Measurements from ENCODE around the gene COL4A2. TPM values are rescaled to one million over a fixed set of nuclear protein-coding genes. Genes with fewer than 3 reads are reported as not detected.

The COL4A2 gene
- total RNA-seq, 1 donor from 2014 or later, result 120 TPM

GRCh38 chr13:110290826-110291225 lies 16.3 kb upstream of the COL4A2 start:
- no peaks in the 10 kb centered on the region for H3K27me3 Mint-ChIP-seq
- TF ChIP-seq, protein P1, sequence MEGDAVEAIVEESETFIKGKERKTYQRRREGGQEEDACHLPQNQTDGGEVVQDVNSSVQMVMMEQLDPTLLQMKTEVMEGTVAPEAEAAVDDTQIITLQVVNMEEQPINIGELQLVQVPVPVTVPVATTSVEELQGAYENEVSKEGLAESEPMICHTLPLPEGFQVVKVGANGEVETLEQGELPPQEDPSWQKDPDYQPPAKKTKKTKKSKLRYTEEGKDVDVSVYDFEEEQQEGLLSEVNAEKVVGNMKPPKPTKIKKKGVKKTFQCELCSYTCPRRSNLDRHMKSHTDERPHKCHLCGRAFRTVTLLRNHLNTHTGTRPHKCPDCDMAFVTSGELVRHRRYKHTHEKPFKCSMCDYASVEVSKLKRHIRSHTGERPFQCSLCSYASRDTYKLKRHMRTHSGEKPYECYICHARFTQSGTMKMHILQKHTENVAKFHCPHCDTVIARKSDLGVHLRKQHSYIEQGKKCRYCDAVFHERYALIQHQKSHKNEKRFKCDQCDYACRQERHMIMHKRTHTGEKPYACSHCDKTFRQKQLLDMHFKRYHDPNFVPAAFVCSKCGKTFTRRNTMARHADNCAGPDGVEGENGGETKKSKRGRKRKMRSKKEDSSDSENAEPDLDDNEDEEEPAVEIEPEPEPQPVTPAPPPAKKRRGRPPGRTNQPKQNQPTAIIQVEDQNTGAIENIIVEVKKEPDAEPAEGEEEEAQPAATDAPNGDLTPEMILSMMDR (IDR thresholded peaks at IDR 0.05; ENCODE audit: unreplicated experiment), result no peak
- H3K4me3 Mint-ChIP-seq (ENCODE audit: low read depth), result no peak overlapping the region
- H3K27ac Mint-ChIP-seq, result no peak overlapping the region
- H3K36me3 Mint-ChIP-seq (ENCODE audit: insufficient read depth), result peaks cover 4% of the 10 kb centered on the region
- peaks cover 3% of the 10 kb centered on the region for H3K9me3 Mint-ChIP-seq (ENCODE audit: low read depth)
- H3K4me1 Mint-ChIP-seq (ENCODE audit: low read depth), result no peaks in the 10 kb centered on the region
- no peak for DNase-seq (ENCODE audit: low spot score, unreplicated experiment)

- Mint-ChIP-seq H3K27me3 (no peaks in the 10 kb centered on the region), H3K27ac (no peak overlapping the region), H3K4me1 (ENCODE audit: low read depth) (no peaks in the 10 kb centered on the region), H3K4me3 (ENCODE audit: low read depth) (no peak overlapping the region), H3K9me3 (ENCODE audit: low read depth) (peaks cover 3% of the 10 kb centered on the region), H3K36me3 (ENCODE audit: insufficient read depth) (peaks cover 4% of the 10 kb centered on the region)
- no peak for DNase-seq (ENCODE audit: low spot score, unreplicated experiment)
- TF ChIP-seq, protein P1 (IDR thresholded peaks at IDR 0.05; ENCODE audit: unreplicated experiment), result no peak
These were observed 15.8 kb upstream of the COL4A2 start for GRCh38 chr13:110291286-110291685.

DNA sequence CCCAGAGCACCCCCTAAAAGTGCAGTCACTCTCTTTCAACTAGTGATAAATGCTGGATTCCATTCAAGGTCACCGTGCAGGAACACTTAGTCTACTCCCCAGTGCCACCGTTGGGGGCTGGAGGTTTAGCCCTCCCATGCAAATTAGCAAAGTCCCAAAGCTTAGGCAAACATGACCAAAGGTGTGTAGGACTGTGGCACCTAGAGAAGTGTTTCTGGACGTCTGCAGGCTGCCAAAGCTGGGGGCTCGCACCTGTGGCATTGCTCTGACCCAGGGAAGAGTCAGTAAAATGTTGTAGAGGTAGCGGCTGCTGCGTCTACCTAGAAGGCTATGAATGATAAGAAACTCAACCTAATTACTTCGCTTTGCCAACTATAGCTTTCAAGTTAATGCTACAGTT lies 14.0 kb upstream of the COL4A2 start:
- no peak for DNase-seq (ENCODE audit: low spot score, unreplicated experiment)
- no peak overlapping the region for H3K27ac Mint-ChIP-seq
- H3K4me3 Mint-ChIP-seq (ENCODE audit: low read depth), result no peak overlapping the region
- TF ChIP-seq, protein P1 (IDR thresholded peaks at IDR 0.05; ENCODE audit: unreplicated experiment), result no peak
- peaks cover 4% of the 10 kb centered on the region for H3K36me3 Mint-ChIP-seq (ENCODE audit: insufficient read depth)
- peaks cover 2% of the 10 kb centered on the region for H3K4me1 Mint-ChIP-seq (ENCODE audit: low read depth)
- H3K9me3 Mint-ChIP-seq (ENCODE audit: low read depth), result peaks cover 3% of the 10 kb centered on the region
- H3K27me3 Mint-ChIP-seq, result peaks cover 3% of the 10 kb centered on the region

DNA sequence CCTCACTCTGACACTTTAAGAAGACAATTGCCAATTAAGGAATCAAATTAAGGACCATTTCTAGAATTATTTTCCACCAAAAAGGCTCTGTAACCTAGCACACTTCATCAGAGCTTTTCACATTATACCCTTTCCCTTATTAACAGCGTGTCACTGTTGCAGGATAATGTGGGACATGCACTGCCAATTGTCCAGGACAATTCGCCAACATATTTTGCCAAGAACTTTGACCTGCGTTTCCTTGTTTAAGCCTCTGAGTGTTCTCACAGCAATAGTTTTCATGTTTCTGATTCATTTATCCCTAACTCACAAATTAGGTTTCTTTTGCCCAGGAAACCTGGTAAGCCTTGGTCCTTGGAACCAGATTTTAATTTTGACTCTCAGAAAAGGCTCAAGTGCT lies 13.4 kb upstream of the COL4A2 start:
- no peak overlapping the region for H3K4me3 Mint-ChIP-seq (ENCODE audit: low read depth)
- peaks cover 8% of the 10 kb centered on the region for H3K27me3 Mint-ChIP-seq
- peaks cover 4% of the 10 kb centered on the region for H3K36me3 Mint-ChIP-seq (ENCODE audit: insufficient read depth)
- H3K9me3 Mint-ChIP-seq (ENCODE audit: low read depth), result peaks cover 3% of the 10 kb centered on the region
- no peak for DNase-seq (ENCODE audit: low spot score, unreplicated experiment)
- no peak overlapping the region for H3K27ac Mint-ChIP-seq
- TF ChIP-seq, protein P1 (IDR thresholded peaks at IDR 0.05; ENCODE audit: unreplicated experiment), result no peak
- H3K4me1 Mint-ChIP-seq (ENCODE audit: low read depth), result peaks cover 4% of the 10 kb centered on the region

DNA sequence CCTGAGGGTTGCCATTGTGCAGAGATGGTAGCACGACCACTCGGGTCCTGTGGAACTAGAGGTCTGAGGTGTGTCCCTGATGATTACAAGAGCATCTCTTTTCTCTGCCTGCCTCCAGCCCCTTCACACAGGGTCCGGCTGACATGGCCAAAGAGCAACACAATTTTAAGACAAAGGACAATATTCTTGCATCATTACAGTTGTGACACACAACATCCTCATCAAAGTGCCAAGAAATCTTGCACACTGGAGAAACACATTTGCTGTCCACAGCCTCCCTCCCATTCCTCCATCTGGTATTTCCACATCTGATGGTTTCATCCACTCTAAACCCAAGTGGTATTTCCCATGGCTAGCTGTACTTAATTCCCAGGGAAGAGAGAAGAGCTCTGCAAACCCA lies 12.9 kb upstream of the COL4A2 start:
- H3K36me3 Mint-ChIP-seq (ENCODE audit: insufficient read depth), result peaks cover 4% of the 10 kb centered on the region
- H3K9me3 Mint-ChIP-seq (ENCODE audit: low read depth), result peaks cover 3% of the 10 kb centered on the region
- peaks cover 12% of the 10 kb centered on the region for H3K27me3 Mint-ChIP-seq
- no peak overlapping the region for H3K27ac Mint-ChIP-seq
- no peak for DNase-seq (ENCODE audit: low spot score, unreplicated experiment)
- no peak overlapping the region for H3K4me3 Mint-ChIP-seq (ENCODE audit: low read depth)
- TF ChIP-seq, protein P1 (IDR thresholded peaks at IDR 0.05; ENCODE audit: unreplicated experiment), result no peak
- peaks cover 6% of the 10 kb centered on the region for H3K4me1 Mint-ChIP-seq (ENCODE audit: low read depth)
